ENCODE data around the gene BTF3L4.
A peak's percentile ranks its signal among the peaks of the same experiment; 100 is the strongest.
"Not testable (repeated sequence)": the region's sequence is repeated elsewhere in the genome, so short reads cannot be mapped to it uniquely, and the experiment has no call there.

Gene BTF3L4

GRCh38 chr1:52055866-52056162 lies 281 bp upstream of the BTF3L4 start:
- no peak for DNase-seq

GRCh38 chr1:52056937-52057231 lies 789 bp downstream of the BTF3L4 start:
- DNase-seq: no peak

- no peak for DNase-seq
Observed at GRCh38 chr1:52057255-52057654, 1.2 kb downstream of the BTF3L4 start.

DNA sequence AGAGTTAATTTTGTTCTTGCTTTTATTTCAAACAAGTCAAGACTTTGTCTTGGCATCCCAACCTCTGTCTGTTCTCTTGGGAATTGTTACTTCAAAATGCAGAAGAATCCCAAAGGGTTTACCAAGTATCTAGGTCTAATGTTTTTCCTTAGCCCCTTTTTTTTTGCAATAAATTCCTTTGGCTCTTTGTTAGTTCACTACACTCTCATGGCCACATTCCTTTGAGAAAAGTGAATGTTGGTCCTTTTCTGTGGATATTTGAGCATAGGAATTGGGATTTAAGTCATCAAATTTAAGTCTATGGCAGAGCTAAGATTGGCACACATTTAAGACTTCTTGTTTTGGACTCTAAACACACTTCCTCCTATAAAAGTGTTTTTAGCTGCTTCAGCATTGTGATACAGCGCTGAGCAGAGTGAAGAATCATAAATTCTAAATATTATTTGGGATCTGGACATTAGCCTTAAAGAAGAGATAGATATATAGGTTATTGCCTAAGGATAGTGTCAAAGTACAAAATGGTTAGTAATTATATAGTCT lies 1.9 kb downstream of the BTF3L4 start:
- DNase-seq: no peak

- DNase-seq: no peak
Observed at GRCh38 chr1:52059321-52059720, 3.2 kb downstream of the BTF3L4 start.

- no peak for DNase-seq
Observed at GRCh38 chr1:52059888-52060287, 3.8 kb downstream of the BTF3L4 start.

GRCh38 chr1:52060822-52061221 lies 4.7 kb downstream of the BTF3L4 start:
- no peak for DNase-seq

GRCh38 chr1:52063192-52063591 lies 7.1 kb downstream of the BTF3L4 start:
- no peak for DNase-seq

- no peak for DNase-seq
Observed at GRCh38 chr1:52070704-52071103, 14.6 kb downstream of the BTF3L4 start.

- no peak for DNase-seq
Observed at GRCh38 chr1:52072291-52072690, 16.2 kb downstream of the BTF3L4 start.

- DNase-seq: not testable (repeated sequence)
Observed at GRCh38 chr1:52077277-52077676, 21.2 kb downstream of the BTF3L4 start.

GRCh38 chr1:52080014-52080415 lies 23.9 kb downstream of the BTF3L4 start:
- no peak for DNase-seq

DNA sequence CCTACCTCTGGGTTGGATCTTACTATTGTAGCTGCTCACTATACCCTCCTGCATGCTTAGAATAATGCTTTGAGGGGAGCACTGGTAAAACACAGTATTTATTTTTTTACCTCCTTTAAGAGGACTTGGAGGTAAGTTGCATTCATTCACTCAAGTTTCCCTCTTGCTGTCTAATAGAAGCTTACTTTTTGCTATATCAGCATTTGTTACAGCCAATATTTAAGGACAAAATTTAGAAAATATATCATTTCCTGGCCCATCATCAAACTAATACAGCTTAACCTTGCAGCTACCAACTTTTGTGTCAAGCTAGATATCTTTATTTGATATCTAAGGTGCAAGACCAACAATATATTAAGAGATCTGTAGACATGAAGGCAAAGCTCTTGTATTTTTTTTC lies 31.8 kb downstream of the BTF3L4 start:
- not testable (repeated sequence) for DNase-seq

- not testable (repeated sequence) for DNase-seq
Observed at GRCh38 chr1:52094300-52094699, 38.2 kb downstream of the BTF3L4 start.

GRCh38 chr1:52096216-52096615 lies 40.1 kb downstream of the BTF3L4 start:
- DNase-seq: no peak

- DNase-seq: peak; percentile 35
Observed at GRCh38 chr1:52098139-52098871, 42.2 kb downstream of the BTF3L4 start.

- no peak for DNase-seq
Observed at GRCh38 chr1:52102336-52103013, 46.4 kb downstream of the BTF3L4 start.

GRCh38 chr1:52111492-52111891 lies 55.4 kb downstream of the BTF3L4 start:
- no peak for DNase-seq

DNA sequence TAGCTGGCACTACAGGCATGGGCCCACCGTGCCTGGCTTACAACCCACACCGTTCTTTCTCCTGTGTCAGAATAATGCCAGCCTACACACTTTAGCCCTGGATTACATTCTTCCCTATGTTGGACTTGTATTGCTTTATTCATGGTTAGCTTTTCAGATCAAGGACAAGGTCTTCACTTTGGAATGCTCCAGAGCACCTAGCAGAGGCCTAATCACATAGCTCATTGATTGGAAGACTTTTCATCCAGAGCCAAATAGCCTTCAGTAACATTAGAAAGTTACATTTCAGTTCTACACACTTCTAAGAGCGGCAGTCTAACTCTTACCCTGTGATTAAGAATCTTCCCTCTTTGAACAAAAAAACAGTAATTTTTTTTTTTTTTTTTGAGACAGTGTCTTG lies 56.4 kb downstream of the BTF3L4 start:
- DNase-seq: no peak

- DNase-seq: no peak
Observed at GRCh38 chr1:52119301-52120079, 63.4 kb downstream of the BTF3L4 start.

DNA sequence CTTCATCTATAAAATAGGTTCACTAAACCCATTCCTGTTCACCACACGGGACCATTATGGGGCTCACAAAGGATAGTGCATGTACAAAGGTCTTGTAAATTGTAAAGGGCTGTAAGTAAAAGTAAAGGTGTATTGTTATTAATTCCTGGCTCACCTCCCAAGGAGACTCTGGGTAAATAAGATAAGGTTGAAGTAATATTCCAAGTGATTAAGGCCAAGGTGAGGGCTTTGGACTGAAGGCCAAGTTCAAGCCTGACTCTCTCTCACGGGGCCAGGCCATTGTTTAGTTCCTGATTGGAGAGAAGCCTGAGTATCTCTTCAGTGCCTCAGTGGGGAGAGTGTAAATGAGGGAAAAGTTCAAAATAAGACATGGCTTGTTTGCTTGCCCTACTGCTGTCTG lies 66.3 kb downstream of the BTF3L4 start:
- DNase-seq: no peak

- DNase-seq: no peak
Observed at GRCh38 chr1:52123622-52124021, 67.5 kb downstream of the BTF3L4 start.

- no peak for DNase-seq
Observed at GRCh38 chr1:52125736-52126359, 69.8 kb downstream of the BTF3L4 start.
